Measurements from ENCODE around the gene WDR45B.

The WDR45B gene

DNA sequence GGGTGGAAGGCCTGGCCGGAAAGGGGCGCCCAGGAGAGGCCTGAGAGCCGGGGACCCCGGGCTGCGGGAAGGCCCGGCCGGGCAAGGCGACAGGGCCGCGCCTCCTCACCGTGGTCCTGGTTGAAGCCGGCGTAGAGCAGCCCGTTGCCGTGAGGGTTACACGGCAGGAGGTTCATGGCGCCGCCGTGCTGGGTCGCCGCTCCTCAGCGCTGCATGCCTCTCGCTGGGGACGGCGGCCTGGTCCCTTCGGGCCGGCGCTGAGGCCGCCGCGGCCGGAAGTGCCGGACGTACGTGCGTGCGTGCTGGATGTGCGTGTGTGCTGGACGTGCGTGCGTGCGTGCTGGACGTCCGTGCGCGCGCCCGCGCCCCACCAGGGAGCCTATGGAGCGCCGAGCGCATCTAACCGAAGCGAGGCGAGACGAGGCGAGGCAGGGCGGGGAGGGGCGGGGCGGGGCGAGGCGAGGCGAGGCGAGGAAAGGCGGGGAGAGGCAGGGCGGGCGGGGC is at the start of gene WDR45B:
WDR45B (minus strand) TSS at position 280 of the 504 bp plus-strand sequence; CDS start at position 176, 104 bp downstream.
- FAIRE-seq, result no peak

DNA sequence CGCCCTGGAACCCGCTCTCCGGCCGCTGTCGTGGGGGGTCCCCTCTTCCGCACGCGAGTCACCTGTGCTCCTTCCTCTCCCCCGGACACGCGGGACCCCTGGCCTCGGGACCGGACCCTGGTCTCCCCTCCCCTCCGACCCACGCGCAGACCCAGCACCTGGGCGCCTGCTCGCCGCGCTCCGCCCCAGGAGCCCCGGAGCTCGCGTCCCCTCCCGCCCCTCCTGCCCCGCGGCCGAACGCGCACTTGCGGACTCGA is 49.5 kb upstream of the WDR45B start:
- no peak for FAIRE-seq

DNA sequence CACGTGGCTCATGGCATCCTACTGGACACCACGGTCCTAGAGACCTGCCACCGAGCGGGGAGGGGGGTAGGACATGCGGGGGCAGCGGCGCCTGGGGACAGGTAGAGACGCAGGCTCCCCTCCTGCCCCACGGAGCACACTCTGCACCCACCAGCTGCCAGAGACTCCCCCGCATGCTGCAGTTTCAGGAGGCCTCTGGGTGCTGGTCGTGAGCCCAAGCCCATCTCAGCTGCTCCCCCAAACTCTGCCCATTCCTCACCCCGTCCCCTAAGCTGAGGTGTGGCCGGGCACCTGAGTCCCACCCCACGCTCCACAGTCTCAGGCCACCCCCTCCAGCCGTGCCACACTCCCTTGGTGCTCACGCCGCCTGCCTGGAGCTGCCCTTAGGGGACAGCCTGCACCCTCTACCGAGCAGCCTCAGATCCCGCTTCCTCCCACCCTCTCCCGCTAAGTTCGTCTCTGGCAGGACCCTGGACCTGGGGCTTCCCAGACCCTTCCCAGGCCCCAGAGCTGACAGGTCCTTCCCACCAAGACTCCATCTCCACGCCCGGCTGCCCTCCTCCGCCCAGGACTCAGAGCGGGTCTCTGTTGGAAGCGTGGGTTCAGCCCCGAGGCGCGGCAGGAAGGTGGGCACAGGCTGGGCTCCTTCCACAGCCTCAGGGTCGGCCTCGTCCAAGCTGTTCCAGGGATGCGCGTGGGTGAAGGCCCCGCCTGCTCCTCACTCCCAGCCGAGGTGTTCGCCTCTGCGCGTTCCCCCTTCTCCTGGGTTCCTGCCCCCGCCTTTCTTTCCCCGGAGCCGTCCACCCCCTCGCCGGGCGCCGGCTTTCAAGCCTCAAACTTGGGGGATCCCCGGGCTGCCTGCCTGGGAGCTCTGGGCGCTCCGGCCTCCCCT is 48.9 kb upstream of the WDR45B start:
- FAIRE-seq, result no peak

DNA sequence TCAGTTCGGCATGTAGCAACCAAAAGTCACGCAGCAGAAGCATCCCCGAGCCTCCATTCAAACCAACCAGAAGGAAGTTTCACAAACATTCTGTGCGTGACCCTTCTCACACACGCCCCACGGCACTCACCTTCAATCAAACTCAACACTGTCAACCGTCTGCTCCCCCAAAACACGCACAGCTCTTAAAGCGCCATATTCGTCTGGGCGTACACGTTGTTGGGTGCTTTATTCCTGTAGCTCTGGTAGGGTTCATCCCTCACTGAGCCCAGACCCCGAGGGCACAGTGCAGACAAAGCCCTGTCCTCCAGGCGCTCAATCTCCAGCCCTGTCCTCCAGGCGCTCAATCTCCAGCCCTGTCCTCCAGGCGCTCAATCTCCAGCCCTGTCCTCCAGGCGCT is 48.0 kb upstream of the WDR45B start:
- no peak for FAIRE-seq

DNA sequence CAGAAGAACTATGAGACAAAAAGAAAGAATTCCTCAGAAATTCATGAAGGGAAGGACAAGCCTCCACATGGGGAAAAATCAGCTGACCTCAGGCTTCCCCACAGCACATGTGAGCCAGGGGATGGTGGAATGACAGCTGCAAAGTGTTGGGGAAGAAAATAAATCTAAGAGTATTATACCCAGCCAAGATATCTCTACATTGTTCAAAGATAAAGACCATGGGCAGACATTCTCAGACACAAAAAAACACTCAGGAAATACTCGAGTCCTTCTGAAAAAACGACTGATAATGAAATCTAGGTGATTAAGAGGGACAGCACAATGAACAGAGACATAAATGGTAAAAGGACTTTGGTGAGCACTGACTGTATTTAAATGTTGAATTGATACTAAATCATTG is 46.4 kb upstream of the WDR45B start:
- FAIRE-seq, result no peak

DNA sequence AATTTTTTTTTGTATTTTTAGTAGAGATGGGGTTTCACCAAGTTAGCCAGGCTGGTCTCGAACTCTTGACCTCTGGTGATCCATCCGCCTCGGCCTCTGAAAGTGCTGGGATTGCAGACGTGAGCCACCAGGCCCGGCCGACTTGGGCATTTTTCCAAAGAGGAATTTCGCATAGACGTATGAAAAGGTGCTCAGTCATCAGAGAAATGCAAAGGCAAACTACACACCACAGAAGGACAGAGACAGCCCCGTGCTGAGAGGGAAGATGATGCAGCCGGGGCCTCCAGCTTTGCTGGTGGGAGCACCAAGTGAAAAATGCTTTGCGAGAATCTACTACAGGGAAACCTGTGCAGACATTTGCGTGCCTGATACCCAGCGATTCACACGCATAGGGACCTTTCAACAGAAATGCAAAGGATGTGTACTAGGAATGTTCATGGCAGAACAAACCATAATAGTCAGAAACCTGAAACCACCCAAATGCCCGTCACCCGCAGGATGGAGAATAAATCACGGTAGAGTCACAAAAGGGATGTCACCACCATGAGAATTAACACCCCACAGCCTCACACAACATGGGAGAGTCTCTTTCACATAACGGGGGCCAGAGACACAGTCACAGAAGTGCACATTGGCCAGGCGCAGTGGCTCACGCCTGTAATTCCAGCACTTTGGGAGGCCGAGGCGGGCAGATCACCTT is 45.1 kb upstream of the WDR45B start:
- no peak for FAIRE-seq

DNA sequence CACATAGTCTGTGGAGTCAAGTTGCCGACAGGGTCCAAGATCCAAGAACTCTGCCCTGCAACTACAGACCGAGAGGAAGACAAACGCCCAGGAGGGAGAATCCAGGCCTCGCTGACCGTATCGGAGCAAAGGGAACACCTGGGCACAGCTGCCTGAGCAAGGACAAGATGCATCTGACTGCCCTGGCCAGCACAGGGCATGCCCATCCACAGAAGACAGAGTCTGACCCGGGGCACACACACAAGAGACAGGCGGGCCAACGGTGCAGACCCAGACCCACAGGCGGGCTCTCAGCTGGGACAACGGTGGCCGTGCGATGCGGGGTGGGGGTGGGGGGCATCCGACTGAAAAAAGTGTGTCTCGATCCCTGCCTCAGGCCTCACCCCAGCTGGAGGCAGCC is 44.0 kb upstream of the WDR45B start:
- FAIRE-seq, result no peak

DNA sequence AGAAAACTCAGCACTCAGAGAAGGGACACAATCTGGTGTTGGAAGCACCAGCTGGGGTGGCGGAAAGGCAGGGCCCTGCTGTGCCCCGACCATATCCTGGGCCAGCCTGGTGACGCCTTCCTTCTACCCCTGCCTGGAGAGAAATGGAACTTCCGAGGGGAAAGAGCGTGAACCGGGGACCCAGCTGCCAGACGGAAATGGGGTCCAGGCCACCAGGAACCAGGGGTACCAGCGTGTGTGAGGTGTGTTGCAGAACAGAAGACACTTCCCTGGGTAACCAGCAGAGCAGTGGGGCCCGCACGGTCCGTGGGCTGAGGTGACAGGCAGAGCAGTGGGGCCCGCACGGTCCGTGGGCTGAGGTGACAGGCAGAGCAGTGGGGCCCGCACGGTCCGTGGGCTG is 43.5 kb upstream of the WDR45B start:
- no peak for FAIRE-seq

DNA sequence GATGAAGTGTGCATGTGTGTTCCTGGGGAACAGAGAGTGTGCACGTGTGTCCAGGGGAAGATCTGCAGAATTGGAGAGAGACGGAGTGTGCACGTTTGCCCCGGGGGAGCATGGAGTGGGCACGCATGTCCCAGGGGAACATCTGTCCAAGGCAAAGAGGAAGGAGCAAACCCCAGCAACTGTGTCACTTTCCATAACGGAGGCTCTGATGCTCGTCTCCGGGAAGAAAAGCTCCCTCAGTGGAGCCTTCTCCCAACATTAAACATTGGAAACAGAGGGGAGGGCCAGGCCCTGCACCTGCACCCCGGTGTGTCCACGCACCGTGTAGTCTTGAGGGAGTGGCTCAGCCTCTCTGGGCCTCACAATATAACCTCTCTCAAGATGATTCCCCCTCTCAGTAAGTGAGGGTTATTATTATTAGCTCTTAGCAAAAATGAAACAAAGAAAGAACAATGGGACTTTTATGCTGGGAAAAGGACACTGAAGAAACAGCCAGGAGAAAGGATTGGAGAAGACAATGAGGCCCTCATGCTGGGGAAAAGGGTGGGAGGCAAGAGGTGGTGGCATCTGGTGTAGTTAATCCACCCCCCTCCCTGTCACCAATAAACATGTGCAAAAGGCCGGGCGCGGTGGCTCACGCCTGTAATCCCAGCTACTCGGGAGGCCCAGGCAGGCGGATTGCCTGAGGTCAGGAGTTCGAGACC is 42.7 kb upstream of the WDR45B start:
- FAIRE-seq, result no peak

DNA sequence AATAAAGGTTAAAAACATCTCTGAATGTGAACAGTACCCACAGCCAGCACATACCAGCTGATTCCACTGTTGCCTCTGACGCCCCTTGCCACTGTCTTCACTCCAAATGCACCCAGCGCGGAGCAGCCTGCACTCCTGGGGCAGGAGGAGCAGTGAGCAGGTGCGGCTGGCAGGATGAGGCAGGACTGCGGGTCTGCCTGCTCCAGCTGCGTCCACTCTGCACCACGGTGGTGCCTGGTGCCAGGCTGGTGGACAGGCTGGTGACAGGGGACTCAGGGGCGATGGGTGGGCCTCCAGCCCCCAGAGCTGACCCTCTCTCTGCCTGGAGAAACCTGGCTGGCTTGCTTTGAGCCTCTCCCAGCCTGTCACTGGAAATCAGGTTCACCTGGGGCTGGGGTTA is 40.8 kb upstream of the WDR45B start:
- no peak for FAIRE-seq

DNA sequence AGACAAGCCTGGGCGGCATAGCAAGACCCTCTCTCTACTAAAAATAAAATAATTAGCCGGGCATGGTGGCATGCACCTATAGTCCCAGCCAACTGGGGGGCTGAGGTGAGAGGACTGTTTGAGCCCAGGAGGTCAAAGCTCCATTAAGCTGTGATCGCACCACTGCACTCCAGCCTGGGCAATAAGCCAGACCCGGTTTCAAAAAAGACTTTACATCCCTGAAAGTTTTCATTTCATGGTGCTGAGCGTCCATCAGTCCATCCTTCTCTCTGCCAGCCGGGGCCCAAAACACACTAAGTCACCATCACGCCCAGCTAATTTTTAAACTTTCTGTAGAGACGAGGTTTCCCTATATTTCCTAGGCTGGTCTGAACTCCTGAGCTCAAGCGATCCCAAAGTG is 39.6 kb upstream of the WDR45B start:
- FAIRE-seq, result no peak

DNA sequence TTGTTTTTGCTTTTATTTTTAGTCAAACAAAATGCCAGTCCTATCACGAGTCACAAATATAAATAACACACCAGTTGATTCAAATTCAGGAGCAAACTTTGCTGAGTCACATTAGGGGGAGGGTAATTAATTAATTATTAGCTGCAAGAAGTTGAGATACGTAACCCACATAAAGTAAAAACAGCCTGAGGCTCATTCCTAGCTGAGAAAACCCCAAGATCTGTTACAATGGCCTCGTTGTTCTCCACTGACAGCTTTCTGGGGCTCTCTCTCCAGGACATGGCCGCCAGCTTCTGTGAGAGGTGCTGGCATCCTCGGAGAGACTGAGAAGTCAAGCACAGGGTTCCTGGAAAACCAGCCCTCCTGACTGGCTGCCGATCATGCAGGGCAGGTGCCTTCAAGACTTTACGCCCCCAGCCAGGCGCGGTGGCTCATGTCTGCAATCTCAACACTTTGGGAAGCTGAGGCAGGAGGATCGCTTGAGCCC is 39.2 kb upstream of the WDR45B start:
- no peak for FAIRE-seq

DNA sequence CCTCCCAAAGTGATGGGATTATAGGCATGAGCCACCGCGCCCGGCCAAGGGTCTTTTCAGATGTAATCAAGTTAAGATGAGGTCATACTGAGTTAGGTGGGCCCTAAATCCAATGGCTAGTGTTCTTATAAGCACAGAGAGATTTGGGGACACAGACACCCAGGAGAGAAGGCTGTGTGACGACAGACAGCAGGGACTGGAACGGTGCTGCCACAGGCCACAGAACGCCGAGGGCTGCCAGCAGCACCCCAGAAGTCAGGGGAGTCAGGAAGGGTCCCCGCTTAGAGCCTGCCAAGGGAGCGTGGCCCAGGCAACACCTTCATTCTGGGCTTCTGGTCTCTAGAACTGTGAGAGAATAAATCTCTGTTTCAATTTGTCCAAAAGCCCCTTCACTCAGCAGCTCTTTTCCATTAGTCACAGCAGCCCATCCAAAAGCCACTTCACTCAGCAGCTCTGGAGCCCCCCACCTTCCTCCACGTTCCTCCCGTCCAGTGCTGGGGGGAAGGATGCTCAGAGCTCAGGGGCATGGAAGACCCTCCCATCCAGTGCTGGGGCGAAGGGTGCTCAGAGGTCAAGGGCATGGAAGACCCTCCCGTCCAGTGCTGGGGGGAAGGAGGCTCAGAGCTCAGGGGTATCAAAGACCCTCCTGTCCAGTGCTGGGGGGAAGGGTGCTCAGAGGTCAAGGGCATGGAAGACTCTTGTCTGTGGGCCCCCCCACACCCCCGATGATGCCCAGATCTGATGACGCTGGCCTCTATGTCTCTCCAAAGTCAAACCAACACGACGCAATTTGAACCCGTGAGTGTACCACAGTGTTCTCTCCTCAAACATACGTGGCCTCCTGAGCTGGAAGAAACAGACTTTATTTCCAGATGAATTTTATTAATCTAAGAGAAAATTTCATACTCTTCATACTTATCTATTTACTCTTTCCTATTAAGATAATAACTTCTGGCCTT is 38.4 kb upstream of the WDR45B start:
- no peak for FAIRE-seq

DNA sequence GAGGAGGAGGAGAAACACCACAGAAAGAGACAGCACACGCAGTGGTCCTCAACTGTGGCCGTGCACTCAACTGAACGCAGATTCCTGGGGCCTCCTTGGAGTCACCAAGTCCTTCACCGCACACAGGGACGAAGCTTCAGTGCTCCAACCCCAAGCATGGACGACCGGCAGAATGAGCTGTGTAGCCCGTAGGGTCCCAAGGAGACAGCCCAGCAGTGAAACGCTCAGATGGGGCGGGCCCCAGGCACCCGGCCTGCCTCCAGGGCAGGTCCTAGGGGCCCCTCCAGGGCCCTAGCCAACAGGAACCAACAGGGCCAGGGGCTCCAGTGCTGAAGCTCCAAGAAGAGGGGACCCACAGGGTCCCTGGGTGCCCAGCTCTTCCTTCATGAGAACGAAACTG is 37.0 kb upstream of the WDR45B start:
- FAIRE-seq, result no peak

DNA sequence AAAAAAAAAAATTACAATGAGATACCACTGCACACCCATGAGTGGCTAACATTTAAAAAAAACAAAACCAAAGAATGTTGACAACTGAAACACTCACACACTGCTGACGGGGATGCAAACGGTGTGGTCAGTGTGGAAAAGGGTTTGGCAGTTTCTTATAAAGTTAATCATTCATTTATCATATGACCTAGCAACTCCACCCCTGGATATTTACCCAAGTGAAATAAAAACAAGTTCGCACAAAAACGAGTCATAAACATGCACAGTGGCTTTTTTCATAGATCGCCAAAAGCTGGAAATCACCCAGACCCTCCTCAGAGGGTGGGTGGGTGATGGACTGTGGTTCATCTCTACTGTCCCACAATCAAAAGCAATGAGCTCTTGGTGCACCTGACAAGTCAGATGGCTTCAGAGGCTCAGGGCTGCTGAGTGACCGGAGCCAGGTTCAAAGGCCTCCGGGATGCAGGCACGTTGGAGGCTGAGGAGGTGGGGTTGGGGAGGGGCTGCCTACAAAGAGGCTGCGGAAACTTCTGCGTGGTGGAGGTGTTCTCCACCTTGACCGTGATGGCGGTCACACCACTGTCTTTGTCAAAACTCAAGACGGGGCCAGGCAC is 36.1 kb upstream of the WDR45B start:
- FAIRE-seq, result no peak

DNA sequence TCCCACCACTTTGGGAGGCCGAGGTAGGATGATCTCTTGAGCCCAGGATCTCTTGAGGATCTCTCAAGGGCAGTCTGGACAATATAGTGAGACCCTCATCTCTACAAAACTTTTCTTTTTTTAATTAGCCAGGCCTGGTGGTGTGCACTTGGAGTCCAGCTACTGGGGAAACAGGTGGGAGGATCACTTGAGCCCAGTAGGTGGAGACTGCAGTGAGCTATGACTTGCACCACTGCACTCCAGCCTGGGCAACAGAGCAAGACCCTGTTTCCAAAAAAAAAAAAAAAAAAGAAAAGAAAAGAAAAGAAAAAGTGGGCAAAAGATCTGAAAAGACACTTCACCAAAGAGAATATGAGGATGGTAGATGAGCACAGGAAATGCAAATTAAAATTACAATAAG is 35.3 kb upstream of the WDR45B start:
- no peak for FAIRE-seq

DNA sequence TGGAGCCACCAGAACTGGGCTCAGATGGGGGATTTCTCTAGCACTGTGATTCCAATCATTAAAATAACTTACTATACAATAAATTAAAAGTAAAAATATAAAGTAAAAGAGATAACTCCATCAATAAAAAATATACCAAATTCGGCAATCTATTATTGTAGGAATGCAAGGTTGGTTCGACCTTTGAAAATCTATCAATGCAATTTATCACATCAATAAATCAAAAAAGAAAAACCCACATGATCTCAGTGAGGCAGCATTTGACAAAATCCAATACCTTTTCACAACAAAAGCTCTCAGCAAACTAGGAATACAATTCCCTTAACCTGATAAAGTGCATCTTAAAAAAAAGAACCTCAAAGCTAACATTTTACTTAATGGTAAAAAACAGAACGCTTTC is 33.3 kb upstream of the WDR45B start:
- no peak for FAIRE-seq

DNA sequence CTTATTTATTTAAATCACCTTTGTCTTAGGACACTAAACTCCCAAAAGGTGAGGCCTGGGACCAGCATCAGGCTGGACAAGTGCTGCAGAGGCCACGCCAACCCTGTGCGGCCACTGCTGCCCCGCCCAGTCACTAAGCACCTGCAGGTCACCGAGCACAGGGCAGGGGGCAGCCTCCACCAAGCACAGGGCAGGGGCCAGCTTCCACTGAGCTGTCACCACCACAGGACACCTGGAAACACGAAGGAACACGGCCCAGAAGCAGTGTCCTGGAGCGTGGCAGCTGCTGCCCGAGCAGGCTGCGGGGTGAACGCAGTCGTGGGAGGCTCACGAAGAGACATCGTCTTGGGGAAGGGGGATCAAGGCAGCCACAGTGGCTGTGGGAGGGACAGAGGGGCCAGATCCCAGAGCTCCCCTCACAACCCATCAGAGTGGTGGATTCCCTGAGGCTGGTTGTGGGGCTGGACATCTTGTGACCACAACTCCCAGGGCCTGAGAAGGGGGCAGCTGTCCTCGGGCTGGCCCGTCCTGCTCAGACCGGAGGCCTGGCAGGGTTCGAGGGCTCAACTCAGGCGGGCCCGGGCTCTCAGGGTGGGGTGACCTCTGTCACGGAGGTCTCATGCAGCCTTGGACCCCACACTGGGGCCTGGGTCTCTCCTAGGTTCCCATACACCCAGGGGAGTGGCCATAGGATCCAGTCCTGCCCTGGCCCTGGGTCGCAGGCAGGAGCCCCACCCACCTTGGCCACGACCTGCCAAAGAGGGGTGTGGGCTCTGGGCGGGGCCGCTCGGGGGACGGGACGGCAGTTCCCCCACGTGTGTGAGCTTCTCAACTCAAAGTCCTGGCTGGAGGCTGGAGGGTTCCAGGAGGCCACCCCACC is 31.6 kb upstream of the WDR45B start:
- no peak for FAIRE-seq

DNA sequence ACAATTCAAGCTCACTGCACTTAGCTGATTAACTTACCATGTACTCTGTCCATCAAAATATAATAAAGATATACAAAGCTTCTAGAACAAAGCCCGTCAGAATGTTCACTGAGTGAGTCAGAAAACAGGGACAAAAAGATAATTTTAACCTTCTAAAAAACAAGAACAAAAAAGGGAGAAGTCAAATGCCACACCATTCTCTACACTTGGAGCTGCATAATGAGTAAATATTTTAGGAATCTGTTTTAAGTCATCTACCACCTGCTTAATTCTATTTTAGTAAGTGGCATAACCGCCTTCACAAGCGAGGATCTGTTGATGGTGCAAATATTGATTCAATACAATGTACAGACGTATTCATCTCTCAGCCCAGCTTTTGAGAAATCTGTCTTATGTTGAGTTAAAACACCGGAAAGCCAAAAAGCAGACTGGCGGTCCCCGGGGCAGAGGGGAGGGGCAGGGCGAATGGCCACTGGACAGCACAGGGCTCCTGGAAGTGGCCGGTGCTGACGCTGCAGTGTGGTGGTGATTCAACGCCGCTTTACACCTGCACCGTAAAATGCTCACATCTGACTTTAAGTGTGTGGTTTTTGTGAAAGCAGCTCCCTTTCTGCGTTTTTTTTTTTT is 30.1 kb upstream of the WDR45B start:
- FAIRE-seq, result no peak

DNA sequence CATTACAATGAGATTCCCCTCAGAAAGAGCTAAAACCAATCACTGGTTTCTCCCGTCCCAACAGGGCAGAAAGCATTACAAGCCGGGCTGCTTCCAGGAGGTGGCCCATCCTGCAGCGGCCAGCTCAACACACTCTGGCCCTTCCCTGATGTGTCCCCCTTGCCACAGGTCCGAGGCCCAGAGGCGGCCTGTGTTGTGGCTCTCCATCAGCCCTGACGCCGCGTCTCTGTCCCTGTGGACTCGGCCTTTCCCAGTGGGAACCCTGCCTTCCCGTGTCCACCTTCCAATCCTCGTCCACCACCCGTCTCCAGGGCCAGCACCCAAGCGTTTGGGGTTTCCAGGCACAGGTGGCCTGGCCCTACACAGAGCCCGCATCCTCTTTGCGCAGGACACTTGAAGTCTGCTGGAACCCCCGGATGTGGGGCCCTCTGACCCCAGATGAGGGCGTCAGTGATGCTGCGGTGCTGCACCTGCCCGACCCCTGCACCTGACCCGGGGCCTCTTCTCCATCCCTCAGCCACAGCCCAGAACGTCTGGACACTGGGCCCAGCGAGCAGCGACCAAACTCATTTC is 29.2 kb upstream of the WDR45B start:
- FAIRE-seq, result no peak
